Glomerular endothelial cell (primary cell): Measurements from ENCODE around the gene AHCYL2. TPM values are rescaled to one million over a fixed set of nuclear protein-coding genes. Genes with fewer than 3 reads are reported as not detected.

Source experiments
- total RNA-seq: library from RNA; depleted of rRNA; stranded (reverse); fragments of >200 nt; gene quantifications from 2 replicates; pipeline ENCODE4 v1.2.3, GENCODE V29; 2015

Gene AHCYL2
- total RNA-seq, 1 donor from 2014 or later: 12.1 TPM

Other genes with a start within 250 kb of the AHCYL2 start
- 45.3 and 48.1 TPM in 2 replicates for gene TNPO3, start 169.9 kb upstream of the AHCYL2 start, total RNA-seq
- 0.18 and 0.68 TPM in 2 replicates for gene TSPAN33, start 80.3 kb upstream of the AHCYL2 start, total RNA-seq
- gene SMO, start 36.4 kb upstream of the AHCYL2 start, total RNA-seq: 6.2 and 6.5 TPM in 2 replicates
- 5.8 and 7.2 TPM in 2 replicates for gene STRIP2, start 209.4 kb downstream of the AHCYL2 start, total RNA-seq